GM21825 (cell line): Measurements from ENCODE around the gene KLHL42.
A peak's percentile ranks its signal among the peaks of the same experiment; 100 is the strongest.

Experiments used
- ATAC-seq: cut with Tn5 transposase; IDR thresholded peaks from one replicate; pipeline ENCODE4 v1.9.1; 2021; ENCODE audit warnings: mild to moderate bottlenecking, moderate library complexity; ENCODE audit not compliant: unreplicated experiment

KLHL42 gene

GRCh38 chr12:27780612-27781408, 777 bp downstream of the KLHL42 start:
- peak; percentile 32 for ATAC-seq

- no peak for ATAC-seq
These were observed 1.6 kb downstream of the KLHL42 start for GRCh38 chr12:27781680-27782079.

DNA sequence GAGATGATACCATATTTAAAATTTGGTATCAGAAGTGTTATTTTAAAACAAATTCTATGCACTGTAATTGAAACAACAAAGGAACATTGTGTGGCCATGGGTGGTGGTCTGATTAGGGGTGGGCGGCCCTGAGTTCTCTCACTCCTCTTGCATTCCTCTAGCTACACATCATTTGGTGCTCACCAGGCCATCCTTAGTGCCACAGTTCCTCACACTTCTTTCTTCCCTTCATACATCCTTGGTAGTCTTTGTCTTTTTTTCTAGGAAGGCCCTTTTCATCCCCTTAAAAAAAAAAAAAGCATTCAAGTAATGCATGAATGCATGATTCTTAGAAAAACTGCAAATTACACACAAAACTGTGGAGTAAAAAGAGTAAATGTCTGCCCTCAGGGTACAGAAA, 2.4 kb downstream of the KLHL42 start:
- ATAC-seq, result no peak

DNA sequence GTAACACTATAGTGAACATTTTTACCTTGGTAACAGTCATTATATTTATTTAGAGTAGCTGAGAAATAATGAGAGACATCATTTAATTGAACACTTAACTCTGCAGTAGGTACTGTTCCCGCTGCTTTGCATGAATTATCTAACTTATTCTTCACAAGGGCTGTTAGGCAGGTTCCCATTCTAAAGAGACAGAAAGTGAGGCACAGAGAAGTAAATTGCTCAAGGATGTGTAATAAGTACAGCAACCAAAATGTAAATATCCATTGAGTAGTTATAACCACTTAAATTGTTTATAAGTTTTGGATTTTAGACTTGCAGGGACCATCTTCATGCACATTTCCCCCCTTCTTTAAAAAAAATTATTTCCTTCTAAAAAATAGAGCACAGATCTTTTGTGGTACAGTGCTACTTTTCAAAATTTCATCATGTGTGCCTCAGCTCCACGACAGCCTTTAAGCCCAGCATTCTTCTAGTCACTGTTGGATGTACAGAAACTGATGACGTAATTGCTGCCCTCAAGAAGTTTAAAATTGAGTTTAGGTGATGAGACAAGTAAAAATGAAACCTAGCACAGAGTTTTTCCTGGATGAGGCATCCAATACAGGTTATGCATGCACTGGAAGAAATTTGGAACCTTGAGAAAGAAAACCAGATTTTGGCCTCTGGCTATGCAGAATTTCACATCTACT, 6.0 kb downstream of the KLHL42 start:
- ATAC-seq, result no peak

GRCh38 chr12:27787559-27787958, 7.5 kb downstream of the KLHL42 start:
- ATAC-seq, result no peak

DNA sequence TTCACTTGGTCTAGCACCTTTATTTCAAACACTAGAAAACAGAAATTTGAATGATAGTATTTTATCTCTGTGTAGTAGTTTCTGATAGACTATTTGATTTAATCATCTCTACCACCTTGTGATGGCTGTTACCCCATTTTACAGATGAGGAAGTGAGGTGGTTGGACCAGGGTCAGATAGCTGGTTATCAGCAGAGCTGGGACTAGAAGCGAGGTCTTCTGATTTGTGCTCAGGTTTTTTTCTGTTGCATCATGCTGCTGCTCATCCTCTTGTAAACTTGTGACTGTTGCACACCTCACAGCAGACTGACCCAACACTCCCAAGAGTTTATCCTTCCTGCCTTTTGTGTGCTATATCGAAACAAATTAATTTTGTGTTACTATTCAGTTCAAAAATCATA, 10.1 kb downstream of the KLHL42 start:
- ATAC-seq, result no peak

- ATAC-seq, result no peak
These were observed 15.0 kb downstream of the KLHL42 start for GRCh38 chr12:27794818-27795584.

- no peak for ATAC-seq
These were observed 16.1 kb downstream of the KLHL42 start for GRCh38 chr12:27796128-27796527.

DNA sequence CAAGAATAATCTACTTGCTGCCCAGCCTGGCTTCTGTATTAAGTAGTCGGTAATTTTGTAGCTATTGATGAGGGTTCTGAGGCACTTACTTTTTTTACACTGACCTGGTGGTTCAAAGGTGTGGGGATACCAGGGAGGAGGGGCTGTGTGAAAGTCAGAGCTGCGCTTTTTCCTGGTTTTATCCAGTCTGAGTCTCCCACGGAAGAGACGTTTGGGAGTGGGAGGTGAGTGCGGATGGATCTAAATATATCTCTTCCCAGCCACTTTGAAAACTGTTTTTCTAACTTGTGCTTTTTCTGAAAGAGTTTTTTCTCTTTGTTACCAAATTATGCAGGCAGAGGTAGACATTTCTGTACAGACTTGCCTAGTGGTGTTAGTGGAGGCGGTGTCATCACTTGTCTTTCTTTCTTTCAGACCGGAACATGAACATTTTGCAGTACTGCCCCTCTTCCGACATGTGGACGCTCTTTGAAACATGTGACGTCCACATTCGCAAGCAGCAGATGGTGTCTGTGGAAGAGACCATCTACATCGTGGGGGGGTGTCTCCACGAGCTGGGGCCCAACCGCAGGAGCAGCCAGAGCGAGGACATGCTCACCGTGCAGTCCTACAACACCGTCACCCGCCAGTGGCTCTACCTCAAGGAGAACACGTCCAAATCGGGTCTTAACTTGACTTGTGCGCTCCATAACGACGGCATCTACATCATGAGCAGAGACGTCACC, 17.4 kb downstream of the KLHL42 start:
- no peak for ATAC-seq

DNA sequence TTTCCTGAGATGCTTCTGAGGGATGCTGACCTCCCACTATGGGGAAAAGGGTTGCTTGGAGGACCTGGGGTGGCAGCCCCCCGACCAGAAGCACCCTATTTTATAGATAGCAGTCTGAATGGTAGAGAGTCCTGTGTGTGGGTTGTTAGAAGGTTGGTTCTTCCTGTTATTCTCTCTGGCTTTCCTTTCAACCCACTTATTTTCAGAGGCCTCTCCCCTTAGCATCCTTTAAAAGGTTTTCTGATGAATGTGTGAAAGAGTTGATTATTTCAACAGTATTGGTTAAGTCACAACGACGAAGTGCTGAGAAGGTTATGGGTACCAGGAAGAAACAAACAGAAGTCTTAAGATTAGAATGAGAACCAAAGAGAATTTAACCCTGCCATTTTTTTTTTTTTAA, 20.8 kb downstream of the KLHL42 start:
- no peak for ATAC-seq

DNA sequence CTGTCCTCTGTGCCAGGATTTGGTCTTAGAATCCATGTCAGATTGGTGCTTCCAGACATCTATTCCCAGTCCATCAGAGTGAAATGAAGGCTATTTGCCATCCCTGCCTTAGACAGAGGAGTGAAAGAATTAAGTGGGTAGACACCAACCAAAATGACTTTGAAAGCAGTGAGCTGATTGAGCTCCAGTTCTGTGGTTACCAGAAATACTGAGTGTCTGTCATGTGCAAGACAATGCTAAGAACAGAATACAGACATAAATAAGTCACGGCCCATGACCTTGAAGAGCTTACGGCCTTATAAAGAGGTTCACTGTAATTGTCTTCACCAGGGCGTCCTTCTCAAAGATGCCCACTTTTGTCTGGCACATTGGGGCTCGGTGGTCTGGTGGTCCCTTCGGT, 21.6 kb downstream of the KLHL42 start:
- ATAC-seq, result no peak

DNA sequence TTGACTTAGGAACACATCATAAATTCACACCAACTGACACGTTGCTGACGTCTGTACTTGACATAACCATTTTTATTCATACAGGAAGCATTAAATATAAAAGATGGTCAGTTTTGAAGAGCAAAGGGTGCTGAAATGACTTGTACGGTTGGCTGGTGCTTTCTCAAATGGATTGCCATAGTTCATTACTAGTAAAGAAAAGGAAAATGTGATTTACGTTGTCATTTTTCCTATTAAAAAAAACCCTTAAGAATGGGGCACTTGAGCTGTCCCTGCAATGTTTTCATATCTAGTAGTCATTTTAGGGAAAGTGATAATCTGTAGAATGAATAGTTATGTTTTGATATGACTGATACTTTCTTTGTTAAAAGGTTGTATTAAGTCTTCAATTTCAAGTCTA, 22.5 kb downstream of the KLHL42 start:
- no peak for ATAC-seq

DNA sequence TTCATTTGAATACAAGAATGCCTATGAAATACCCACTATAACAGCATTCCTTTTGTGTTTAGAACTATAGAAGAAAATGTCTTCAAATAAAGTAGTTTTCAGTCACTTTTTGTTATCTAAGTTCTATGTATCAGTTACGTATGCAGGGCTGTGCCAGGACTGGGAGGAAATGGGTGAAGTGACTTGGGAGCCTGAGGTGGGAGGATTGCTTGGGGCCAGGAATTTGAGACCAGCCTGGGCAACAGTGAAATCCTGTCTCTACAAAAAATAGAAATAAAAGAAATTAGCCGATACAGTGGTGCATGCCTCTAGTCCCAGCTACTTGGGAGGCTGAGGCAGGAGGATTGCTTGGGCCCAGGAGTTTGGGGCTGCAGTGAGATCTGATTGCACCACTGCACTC, 22.9 kb downstream of the KLHL42 start:
- no peak for ATAC-seq

DNA sequence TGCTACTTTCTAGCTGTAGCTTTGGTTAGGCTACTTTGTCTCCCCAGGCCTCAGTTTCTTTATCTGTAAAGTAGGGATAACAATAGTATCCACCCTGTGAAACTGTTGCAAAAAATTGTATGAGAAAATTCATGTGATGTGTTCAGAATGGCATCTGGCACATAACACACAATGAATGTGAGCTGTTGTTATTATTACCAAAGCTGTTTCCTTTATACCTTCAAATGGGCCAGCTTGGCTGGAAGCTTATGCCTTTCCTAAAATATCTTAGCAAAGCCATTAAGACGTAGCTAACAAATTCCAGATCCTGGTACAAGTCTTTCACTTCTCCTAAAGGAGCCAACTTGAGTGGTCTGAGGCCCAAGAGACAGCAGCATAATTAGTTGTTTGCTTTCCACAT, 25.2 kb downstream of the KLHL42 start:
- no peak for ATAC-seq

- no peak for ATAC-seq
These were observed 26.2 kb downstream of the KLHL42 start for GRCh38 chr12:27806259-27806658.

GRCh38 chr12:27807063-27807703, 27.1 kb downstream of the KLHL42 start:
- no peak for ATAC-seq

- ATAC-seq, result no peak
These were observed 28.8 kb downstream of the KLHL42 start for GRCh38 chr12:27808841-27809240.

GRCh38 chr12:27810756-27811155, 30.7 kb downstream of the KLHL42 start:
- ATAC-seq, result no peak

DNA sequence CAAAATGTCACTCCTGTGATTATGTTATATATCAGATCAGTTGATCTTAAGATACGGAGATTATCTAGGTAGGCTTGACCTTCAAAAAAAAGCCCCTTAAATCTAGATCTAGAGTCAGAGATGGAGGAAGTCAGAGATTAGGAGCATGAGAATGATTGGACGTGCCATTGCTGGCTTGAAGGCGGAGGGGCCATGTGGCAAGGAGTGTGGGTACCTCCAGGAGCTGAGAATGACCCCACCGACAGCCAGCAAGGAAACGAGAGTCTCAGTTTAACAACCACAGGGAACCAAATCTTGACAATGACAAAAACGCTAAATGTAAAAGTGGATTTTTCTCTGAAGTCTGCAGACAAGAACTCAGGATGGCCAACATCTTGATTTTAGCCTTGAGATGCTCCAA, 32.5 kb downstream of the KLHL42 start:
- ATAC-seq, result no peak

- ATAC-seq, result no peak
These were observed 34.4 kb downstream of the KLHL42 start for GRCh38 chr12:27814411-27814810.
